ENCODE measurements around the gene VPS51.

Gene VPS51

DNA sequence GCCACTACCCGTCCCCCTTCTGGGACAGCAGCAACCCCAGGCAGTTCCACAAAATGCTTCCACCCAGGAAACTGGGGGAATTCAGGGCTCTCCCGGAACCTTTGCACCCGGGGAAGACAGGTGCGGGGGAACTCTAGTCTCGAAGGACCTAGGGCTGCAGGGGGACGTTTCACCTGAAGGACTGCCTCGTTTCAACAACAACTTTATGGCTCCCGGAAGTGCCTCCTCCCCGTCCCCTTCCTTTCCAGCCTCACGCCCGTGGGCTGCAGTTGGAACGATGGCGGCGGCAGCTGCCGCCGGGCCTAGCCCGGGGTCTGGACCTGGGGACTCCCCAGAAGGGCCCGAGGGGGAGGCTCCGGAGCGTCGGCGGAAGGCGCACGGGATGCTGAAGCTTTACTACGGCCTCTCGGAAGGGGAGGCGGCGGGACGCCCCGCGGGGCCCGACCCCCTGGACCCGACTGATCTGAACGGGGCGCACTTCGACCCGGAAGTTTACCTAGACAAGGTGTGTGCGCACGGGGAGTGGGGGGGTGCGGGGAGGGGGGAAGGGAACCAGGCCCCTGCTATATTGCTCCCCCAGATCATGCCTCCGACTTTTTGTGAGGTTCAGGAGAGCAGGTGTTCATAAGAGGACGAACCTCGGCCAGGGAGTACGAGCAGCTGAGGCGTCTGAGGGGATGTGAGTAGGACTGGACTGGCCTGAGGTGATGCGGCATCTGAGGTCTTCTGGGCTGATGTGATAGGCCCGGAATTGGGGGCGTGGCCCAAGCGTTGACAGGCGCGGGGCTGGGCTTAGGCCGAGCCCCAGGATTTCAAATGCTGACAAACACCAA lies at the start of gene VPS51:
TSS of gene VPS51 (plus strand) at position 241 of the 833 bp plus-strand sequence. CDS start at position 278, 37 bp downstream.
- DNase-seq: peak; percentile 87

DNA sequence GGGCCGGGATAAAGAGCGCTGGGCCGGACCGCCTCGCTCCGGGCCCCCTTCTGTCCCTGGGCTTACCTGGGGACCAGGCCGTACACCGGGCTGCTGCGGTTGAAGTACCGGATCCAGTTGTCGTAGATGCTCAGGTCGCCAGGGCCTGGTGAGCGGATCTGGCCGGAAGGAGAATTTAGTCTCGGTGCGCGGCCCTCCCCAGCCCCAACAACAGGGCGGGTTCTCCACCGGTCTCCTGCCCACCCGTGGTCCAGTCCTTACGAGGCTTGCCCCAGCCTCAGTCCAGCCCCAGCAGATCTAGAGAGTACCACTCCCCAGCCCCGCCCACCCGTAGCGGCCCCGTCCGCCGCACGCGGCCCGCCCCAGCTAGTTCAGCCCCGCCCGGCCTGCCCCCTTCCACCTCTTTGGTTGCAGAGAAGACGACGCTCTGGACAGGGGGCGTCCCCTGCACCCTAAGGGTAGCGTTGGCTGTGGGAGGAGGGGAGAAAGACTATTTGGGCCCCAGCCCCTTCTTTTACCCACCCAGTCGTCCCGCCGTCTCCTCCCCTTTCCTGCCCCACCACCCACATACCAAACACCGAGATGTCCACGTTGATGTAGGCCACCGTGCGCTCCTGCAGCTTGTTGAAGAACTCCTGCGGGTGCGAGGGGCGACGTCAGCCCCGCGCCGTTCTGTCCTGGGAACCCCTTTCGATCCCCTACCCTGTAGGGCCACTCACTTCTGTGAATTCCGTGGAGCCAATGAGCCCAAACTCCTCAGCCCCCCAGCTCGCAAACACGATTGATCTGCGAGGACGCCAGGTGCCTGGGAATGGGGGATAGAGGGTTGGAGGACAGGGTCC lies 48.2 kb upstream of the VPS51 start:
- DNase-seq: no peak

DNA sequence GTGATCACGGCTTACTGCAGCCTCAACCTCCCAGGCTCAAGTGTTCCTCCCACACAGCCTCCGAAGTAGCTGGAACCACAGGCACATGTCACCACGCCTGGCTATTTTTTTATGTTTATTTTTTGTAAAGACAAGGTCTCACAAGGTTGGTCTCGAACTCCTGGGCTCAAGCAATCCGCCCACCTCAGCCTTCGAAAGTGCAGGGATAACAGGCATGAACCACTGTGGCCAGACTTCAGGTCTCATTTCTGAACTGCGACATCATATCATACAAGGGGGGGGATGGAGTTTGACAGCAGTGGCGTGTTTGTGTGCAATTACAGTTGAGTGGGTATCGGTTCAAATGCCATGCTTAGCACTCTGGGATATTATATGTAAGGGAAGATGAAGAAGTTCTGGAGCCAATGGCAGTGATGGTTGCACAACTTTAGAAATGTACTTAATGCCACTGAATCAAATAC lies 44.6 kb upstream of the VPS51 start:
- DNase-seq: no peak

DNA sequence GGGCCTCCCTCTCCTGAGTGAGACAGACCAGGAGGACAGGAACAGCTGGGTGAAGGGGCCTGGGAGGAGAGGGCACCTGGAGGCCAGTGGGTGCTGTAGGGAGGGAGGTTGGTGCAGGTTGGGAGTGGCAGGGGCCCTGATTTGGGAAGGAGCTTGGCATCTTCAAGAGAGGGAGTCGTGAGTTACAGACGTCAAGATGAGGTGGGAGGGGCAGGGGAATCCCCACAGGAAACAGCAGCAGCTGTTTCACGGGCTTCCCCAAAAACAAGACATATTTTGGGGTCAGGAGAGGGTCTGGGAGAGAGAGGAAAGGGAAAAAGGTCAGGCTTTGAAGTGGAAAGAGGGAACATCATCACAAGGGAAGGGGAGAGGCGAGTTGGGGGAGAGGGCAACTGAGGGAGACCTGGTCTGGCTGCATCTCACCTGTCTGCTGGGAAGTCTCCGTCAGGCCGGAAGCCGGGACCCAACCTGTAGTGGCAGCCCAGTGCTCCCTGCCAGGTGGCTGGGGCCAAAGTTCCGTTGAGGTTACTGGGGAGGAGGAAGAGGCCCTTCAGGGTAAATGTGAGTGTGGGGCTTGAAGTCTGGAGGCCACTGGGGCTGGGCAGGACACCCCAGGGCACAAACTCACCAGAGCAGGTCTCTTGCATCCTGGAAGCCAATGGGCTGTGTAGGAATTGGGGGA lies 42.0 kb upstream of the VPS51 start:
- DNase-seq: no peak

DNA sequence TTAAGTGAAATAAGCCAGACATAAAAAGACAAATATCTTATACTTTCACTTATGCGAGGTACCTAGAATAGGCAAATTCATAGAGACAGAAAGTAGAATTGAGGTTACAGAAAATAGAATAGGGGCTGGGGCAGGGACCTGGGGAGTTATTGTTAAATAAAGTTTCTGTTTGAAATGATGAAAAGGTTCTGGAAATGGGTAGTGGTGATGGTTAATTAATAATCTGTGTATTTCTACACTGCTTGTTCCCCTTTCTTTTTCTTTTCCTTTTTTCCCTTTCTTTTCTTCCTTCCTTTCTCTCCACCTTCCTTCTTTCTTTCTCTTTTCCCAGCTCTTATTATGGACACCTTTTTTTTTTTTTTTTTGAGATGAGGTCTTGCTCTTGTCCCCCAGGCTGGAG lies 40.5 kb upstream of the VPS51 start:
- no peak for DNase-seq

DNA sequence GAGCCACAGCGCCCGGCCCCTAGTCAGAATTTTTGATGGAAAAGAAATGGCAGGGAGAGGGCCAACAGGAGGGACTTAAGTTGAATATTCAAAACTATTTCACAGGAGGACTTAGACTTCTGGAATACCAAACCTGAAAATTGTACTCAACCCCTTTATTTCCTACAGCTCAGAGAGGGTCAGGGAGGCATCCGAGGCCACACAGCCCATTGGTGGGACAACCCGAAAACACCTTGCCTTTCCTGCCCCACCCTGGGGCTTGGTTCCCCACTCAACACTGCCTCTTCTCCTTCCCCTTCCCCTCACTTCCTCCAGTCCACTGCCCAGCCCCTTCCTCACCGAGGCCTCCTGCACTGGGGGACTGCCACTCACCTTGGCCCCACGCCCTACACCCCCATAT lies 39.0 kb upstream of the VPS51 start:
- DNase-seq: no peak

DNA sequence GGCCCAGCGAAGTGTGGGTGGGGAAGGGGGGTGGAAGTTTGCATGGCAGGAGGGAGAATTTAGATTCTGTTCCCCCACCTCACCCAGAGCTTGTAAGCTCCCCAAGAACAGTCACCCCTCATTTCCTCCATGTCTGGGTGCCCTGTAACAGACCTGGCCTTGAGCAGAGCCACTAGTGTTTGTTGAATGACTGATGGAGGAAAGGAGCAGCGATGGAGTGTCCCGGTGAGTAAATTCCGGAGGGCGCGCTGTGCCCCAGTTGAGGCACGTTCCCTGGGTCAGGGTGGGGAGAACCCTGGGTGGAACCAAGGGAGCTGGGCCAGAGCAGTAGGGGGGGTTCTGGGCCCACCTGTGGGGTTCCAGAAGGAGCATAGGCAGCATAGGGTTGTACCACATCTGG lies 38.5 kb upstream of the VPS51 start:
- DNase-seq: no peak

DNA sequence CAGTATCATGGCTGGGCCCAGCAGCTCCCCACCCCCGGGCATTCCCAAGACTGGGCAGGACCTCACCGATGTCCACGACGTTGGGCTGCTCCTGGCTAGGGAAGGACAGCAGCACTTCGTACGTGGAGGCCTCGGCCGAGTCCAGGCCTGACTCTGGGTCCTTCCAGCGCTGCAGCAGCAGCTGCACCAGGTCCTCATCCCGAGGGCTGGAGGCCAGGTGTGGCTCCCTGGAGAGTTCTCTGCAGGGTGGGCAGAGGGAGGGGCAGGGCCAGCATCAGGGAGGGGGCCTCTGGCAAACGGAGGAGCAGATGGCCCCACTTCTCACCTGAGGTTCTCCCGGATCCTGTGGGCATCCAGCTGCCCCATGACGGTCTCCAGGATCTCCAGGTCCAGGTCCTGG lies 38.0 kb upstream of the VPS51 start:
- no peak for DNase-seq

DNA sequence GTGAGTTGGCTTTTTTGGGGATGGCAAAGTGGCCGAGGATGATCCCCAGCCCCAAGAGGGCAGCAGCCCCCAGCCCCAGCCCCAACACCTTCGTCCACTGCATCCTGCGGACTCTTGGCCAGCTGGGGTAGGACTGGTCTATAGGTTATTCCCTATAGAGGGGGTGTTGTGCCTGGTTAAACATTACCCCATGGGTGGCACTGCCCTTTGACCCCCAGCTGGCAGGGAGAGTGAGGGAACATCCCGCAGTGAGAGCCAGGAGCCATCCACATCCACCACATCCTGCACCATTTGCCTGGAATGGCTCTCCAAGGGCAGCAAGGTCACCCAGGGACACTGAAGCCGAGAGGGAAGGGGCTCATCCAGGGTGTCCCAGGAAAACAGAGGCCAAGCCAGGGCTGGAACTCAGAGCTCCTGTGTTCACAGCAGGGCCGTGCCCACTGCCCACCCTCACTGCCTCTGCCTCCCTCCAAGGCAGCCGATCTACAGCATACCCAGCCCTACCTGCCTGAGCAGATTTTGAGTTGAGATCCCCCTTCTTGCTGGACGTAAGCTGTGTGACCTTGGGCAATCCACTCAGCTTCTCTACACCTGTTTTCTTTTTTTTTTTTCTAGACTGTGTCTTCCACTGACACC lies 37.5 kb upstream of the VPS51 start, which contains the start of gene NAALADL1:
TSS of gene NAALADL1 (minus strand) at position 135 of the 636 bp plus-strand sequence. CDS start at position 103, 32 bp downstream.
- no peak for DNase-seq

DNA sequence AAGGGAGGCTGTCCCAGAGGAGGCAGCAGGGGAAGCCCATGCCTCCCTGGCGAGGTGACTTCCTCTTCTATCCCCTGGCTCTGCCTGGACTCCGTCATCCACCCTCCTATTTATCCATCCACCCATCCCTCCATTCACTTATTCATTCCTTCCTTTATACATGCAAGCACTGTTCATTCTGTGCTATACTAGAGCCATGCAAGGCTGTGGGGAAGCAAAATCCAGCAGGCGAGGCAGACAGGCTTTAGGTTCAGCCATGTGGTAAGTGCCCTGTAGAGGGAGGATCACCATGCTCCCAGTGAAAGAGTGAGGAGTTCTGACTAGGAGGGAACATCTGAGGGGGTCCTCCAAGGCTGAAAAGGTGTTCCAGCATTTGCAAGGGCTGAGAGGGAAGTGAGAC lies 36.5 kb upstream of the VPS51 start:
- DNase-seq: no peak

DNA sequence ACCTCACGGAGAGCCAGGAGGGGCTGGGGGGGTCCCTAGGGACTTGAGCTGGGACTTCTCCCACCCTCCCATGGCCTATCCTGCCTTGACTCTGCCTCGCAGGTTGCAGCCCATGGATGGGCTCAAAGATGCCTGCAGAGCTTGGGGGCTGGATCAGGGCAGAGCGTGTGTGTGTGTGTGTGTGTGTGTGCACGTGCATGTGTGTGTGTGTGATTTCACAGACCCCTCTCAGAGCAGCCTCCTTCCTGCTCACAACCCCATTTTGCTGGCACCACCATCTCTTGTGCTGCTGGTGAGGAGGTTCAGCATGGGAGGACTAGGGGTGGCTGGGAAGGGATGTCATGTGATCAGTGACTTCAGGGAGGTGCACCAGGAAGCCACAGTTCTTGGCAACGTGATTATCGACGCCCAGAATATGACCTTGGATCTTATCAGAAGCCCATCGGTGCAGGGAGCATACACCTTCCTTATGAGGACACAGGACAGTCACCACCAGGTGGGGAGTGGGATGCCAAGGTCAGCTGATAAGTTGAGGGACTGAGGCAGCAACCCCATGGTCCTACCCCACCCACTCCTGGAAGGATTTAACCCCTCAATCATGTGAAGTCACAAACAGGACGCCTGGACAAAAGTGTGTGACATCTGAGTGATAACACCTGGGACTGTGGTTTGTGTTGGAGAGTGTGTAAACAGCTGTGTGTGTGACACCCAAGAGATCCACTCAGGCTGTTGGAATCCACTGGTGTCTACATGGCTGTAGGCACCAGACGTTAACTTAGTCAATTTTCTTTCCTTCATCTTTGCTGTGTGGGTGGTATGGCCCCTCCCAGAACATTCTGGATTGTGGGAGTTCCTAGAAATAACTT lies 35.8 kb upstream of the VPS51 start:
- no peak for DNase-seq

DNA sequence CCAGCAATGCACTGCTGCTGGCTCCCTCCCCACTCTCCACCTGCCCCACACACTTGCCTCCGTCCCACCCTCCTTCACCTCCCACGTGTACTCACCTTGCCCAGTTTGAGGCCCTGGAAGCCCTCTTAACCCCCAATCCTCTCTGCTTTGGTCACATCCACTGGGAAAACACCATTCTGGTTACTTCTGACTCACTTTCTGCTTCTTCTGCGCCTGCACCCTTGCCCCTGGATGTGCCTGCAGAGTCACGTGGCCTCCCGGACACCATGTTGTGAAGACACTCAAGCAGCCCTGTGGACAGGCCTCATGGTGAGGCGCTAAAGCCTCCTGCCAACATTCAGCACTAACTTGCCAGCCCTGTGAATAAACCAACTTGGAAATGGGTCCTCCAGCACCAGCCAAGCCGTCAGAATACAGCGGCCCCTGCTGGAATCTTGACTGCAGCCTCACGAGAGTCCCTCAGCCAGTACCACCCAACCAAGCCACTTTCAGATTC lies 35.1 kb upstream of the VPS51 start:
- no peak for DNase-seq

DNA sequence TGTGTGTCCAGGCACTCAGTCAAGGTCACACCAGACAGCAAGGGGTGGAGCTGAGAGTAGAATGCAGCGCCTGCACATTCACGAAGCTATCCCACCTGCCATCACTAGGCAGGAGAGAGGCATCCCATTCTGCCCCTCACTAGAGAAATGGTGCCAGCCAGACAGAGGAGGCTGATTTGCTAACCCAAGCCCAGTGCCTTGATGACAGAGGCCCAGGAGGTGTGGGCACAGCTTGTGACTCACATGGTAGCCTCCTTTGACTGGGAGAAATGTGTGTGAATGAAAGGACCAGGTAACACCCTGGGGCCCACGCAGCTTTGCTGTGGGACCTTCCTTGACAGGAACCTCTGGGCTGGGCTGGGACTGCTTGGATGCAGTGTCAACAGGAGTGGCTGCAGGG lies 32.5 kb upstream of the VPS51 start:
- no peak for DNase-seq

DNA sequence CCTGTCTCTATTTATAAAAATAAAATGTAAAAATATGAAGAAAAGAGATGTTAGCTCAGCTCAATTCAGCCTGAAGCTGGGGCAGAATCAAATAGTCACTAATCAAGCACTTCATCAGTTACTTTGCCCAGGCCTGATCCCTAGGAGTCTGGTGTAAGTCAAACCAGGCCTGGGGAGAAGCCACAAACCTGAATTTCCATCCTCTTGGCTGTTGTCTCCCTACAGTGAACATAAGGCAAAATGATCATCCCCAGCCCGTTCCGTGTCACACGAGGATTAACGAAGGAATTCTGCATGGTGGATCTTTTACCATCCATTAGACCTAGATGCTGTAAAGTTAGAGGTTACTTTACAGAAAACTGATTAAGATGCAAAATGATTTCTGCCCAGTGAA lies 31.2 kb upstream of the VPS51 start:
- no peak for DNase-seq

DNA sequence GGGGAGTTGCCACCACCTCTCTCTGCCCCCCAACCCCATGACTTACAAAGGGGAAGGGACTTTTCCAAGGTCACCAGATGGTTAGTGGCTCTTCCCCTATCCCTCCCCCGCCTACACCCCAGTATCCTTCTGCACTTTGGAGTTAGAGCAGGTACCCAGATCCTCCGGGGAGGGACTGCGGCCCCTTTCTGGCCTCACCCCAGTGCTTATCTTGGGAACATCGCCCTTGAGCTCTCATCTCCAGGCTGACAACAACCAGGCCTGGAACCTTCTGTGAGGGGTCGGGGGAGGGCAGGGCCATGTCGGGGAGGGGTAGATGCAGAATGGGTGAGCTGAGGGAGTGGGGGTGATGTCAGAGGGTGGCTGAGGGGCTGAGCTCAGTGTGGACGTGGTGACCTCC lies 30.2 kb upstream of the VPS51 start:
- DNase-seq: no peak

DNA sequence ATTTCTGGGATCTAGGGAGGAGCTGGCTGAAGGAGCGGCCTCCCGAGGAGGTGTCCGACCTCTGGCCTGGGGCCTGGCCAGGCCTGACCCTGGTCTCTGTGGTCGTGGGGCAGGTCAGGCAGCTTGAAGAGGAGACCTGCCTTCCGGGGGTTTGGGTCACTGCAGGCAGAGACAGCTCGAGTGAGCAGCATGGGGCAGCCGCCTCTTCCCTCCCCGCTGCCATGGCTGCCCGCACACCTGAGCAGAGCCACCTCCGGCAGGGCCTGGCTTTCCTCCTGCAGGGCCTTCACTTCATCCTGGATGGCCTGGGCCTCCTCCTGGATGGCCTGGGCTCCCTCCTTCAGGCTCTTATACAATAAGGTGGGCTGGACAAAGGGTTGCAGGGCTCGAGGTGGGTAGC lies 29.7 kb upstream of the VPS51 start:
- no peak for DNase-seq

DNA sequence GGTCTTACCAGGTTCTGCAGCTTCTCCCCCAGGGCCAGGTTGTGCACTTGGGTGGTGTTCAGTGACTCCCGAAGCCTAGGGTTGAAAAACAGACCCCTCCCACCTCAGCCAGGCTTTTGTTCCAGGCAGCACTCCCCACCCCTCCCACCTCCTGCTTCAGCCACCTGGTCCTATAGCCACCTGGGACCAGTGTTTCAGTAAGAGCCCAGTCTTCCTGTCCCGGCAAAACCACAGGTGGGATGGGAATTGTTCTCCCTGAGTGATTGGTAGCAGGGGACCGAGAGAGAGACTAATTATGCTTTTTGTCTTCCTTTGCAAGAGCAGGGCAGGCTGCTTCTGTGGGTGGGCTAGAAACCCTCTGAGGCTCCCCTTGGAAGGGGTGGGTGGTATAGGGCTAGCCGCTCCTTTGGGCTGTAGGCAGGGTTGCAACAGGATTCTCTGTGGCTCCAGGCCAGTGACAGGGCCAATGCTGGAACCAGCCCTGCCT lies 29.2 kb upstream of the VPS51 start:
- no peak for DNase-seq

DNA sequence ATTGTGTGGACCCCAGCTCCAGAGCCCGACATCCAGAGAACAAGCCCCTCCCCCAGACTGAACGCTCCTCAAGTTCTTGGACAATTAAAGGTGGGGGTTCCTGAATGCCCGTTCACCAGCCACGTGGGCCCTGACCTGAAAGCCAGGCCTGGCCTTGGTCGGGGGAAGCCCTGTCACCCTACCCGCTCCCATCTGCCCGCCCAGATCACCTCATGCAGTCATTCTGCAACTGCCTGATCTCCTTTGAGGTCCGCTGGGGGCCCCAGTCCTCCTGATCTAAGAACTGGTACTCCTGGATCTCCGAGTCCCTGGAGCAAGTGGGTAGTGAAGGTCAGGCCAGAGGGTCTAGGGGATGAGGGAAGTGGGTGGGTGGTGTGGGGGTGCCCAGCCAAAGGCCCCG lies 28.6 kb upstream of the VPS51 start:
- DNase-seq: no peak

DNA sequence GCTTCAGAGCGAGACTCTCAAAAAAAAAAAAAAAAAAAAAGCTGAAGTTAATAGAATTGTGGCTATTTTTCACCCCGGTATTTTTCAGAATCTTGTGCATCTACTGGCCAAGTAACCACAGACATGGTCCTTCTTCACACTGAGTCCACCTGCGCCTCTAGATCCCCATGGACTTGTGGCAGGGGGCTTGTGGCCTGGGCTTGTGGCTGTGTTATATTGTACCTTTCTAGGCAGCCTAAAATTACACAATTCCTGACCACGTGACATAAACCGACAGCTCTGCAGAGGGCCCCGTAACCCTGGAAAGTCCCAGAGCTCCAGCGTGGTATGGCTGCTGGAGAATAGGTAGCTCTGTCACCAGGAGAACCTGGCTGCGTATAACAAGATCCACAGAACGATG lies 26.8 kb upstream of the VPS51 start:
- no peak for DNase-seq

DNA sequence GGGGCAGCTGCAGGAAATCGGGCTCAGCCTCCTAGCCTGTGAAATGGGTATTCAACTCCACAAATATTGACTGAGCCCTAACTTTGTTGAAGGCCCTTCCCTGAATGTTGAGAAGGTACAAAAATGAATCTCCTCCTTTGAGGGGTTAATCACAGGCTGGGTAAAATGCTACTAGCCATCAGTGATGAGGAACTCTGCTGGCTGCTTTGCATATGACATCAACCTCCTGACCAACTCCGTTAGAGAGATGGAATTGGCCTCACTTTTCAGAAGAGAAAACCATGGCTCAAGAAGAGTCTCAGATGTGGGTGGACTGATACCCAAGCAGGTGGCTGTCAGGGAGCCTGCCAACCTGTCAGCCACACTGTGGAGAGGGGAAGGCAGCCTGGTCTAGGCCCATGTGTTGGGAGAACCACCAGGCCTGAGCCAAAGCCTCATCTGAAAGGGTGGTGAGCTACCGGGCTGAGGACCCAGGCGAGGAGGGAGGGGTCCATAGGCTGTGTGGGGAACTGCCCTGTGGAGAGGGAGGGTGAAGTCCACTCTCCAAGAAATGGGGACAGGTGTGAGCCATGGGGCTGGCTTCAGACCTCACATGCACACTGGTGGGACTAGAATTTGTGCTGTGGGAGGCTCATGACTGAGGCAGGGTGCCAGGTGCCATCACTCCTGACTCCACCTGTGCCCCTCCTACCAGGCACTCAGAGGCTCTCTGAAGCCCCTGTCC lies 23.9 kb upstream of the VPS51 start:
- no peak for DNase-seq

DNA sequence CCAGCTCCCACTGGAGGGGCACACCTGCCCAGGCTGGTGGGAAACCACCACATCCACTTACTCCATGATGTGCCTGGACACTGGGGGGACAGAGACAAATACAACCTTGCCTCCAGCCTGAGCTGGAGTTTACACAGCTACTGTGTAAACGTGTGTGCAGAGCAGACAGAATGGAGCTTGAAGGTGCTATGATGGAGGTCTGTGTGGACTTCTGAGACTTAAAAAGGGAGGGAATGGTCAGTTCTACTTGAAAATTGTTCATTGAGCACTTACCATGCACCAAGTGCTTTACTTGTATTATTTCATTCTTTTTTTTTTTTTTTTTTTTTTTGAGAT lies 23.4 kb upstream of the VPS51 start:
- no peak for DNase-seq

Data from stimulated activated CD4-positive, alpha-beta T cell treated with anti-CD3 and anti-CD28 coated beads, Interleukin-1b, Interleukin-23, amount 100 ng/mL, for 48 hours (primary cell).